ENCODE results near the gene LMLN. TPM values are rescaled to one million over a fixed set of nuclear protein-coding genes. Genes with fewer than 3 reads are reported as not detected.
A peak's percentile ranks its signal among the peaks of the same experiment; 100 is the strongest.
"Not testable (repeated sequence)": the region's sequence is repeated elsewhere in the genome, so short reads cannot be mapped to it uniquely, and the experiment has no call there.

The LMLN gene
- total and polyA plus RNA-seq, 2 of the 13 experiments (the other 11 are each of a cell fraction or from before 2014, with no cell fraction given): 1.2 to 1.8 TPM

- no peaks in the 10 kb centered on the region for H3K9me3 ChIP-seq (ENCODE audit: low read length)
- FAIRE-seq (no peak), DNase-seq (ENCODE audit: low spot score) (no peak), ATAC-seq (no peak; the same call in 2 of the 3 replicates)
- 75% methylated on average over 13 of the region's 33 CpGs for WGBS (ENCODE audit: low lambda C conversion rate)
- ChIA-PET CTCF (ENCODE audit: low intra/inter-chr PET ratio, low total read pairs) (no interaction called here), POLR2A (no interaction called here)
- no peak overlapping the region for H3K4me3 ChIP-seq (replicated peaks in 1 of 3; ENCODE audit: insufficient read depth in 1 of 3, low read depth in 2 of 3, low read length in 3 of 3)
- no TSS peak for BruUV-seq (replicated peaks)
- H3K4me2 ChIP-seq (ENCODE audit: low read depth, low read length): no peak overlapping the region
- intact Hi-C loops (cut with micrococcal nuclease; ENCODE audit: unreplicated experiment) (no loop called here), in situ Hi-C loops (cut with HindIII; ENCODE audit: extremely low pct_ligation_motif_present, low pct_unique_long_range_greater_than_20kb) (no loop called here)
- no peak overlapping the region for H2AFZ ChIP-seq (ENCODE audit: low read length)
- H3K27me3 ChIP-seq (ENCODE audit: control insufficient read depth in 1 of 2, insufficient read depth in 2 of 2, low read length in 2 of 2): peaks cover 1 to 25% of the 10 kb centered on the region in 2 experiments; a peak in 4 of 5 replicates
- no peaks in the 10 kb centered on the region for H3K36me3 ChIP-seq (replicated peaks in 1 of 2; ENCODE audit: control insufficient read depth in 1 of 2, insufficient read depth in 2 of 2, low read length in 2 of 2)
- no peak overlapping the region for H3K27ac ChIP-seq (ENCODE audit: extremely low read length, insufficient read depth, low read length)
- no peaks in the 10 kb centered on the region for H4K20me1 ChIP-seq (ENCODE audit: insufficient read depth, low read length)
- no peak overlapping the region for H3K9ac ChIP-seq (ENCODE audit: insufficient read depth, low read depth, low read length)
- H3K4me1 ChIP-seq (ENCODE audit: insufficient read depth, low read length): peaks cover 8% of the 10 kb centered on the region; the same call in 1 of the 2 replicates
- TF ChIP-seq FOXA3 (CRISPR knock-in tag; IDR thresholded peaks at IDR 0.05) (no peak), ZNF776 (CRISPR knock-in tag; IDR thresholded peaks at IDR 0.05) (0 out of 2 replicates have a peak, but pooled peaks have one; percentile 8)
- H3K79me2 ChIP-seq (ENCODE audit: insufficient read depth, low read length): no peaks in the 10 kb centered on the region
These were observed 121.4 kb downstream of the LMLN start for GRCh38 chr3:198081421-198081844.

- H3K4me3 ChIP-seq (replicated peaks in 1 of 3; ENCODE audit: insufficient read depth in 1 of 3, low read depth in 2 of 3, low read length in 3 of 3); ATAC-seq; H4K20me1 ChIP-seq (ENCODE audit: insufficient read depth, low read length); H3K4me2 ChIP-seq (ENCODE audit: low read depth, low read length); in situ Hi-C loops (cut with HindIII; ENCODE audit: extremely low pct_ligation_motif_present, low pct_unique_long_range_greater_than_20kb); H3K9me3 ChIP-seq (ENCODE audit: low read length); DNase-seq (ENCODE audit: low spot score); H3K4me1 ChIP-seq (ENCODE audit: insufficient read depth, low read length); BruUV-seq (replicated peaks); CTCF ChIA-PET (ENCODE audit: low intra/inter-chr PET ratio, low total read pairs); FAIRE-seq; H3K9ac ChIP-seq (ENCODE audit: insufficient read depth, low read depth, low read length); H2AFZ ChIP-seq (ENCODE audit: low read length); H3K27ac ChIP-seq (ENCODE audit: extremely low read length, insufficient read depth, low read length); H3K36me3 ChIP-seq (replicated peaks in 1 of 2; ENCODE audit: control insufficient read depth in 1 of 2, insufficient read depth in 2 of 2, low read length in 2 of 2); H3K79me2 ChIP-seq (ENCODE audit: insufficient read depth, low read length); POLR2A ChIA-PET; intact Hi-C loops (cut with micrococcal nuclease; ENCODE audit: unreplicated experiment): not testable (repeated sequence)
- 76% methylated on average over 4 of the region's 4 CpGs for WGBS (ENCODE audit: low lambda C conversion rate)
- H3K27me3 ChIP-seq (ENCODE audit: control insufficient read depth in 1 of 2, insufficient read depth in 2 of 2, low read length in 2 of 2): peaks cover 1 to 25% of the 10 kb centered on the region in 2 experiments; a peak in 4 of 5 replicates
These were observed 122.2 kb downstream of the LMLN start for GRCh38 chr3:198082226-198082625.

Measured in HepG2 (cell line).